HG02840 (cell line): ENCODE results near the gene GPN2.
"Not testable (repeated sequence)": the region's sequence is repeated elsewhere in the genome, so short reads cannot be mapped to it uniquely, and the experiment has no call there.

Experiments
- ATAC-seq: cut with Tn5 transposase; IDR thresholded peaks from one replicate; pipeline ENCODE4 v1.9.1; 2021; ENCODE audit warnings: mild to moderate bottlenecking, moderate library complexity, moderate number of reproducible peaks; ENCODE audit not compliant: unreplicated experiment, low FRiP score

Gene GPN2

GRCh38 chr1:26907071-26907917, 17.2 kb upstream of the GPN2 start:
- no peak for ATAC-seq

- ATAC-seq = no peak
Observed at GRCh38 chr1:26900815-26901511, 10.9 kb upstream of the GPN2 start.

- ATAC-seq = peak; percentile 90
Observed at GRCh38 chr1:26900001-26900814, 10.1 kb upstream of the GPN2 start, which contains the start of gene GPATCH3. Gene GPATCH3 (minus strand): TSS chr1:26900467. CDS start chr1:26900442, 25 bp downstream.

- no peak for ATAC-seq
Observed at GRCh38 chr1:26897351-26897750, 7.3 kb upstream of the GPN2 start.

GRCh38 chr1:26894263-26894662, 4.2 kb upstream of the GPN2 start:
- no peak for ATAC-seq

GRCh38 chr1:26890467-26890796, 349 bp upstream of the GPN2 start:
- peak; percentile 22 for ATAC-seq

- ATAC-seq = no peak
Observed at GRCh38 chr1:26888231-26888630, 1.9 kb downstream of the GPN2 start.

- no peak for ATAC-seq
Observed at GRCh38 chr1:26887125-26887524, 3.0 kb downstream of the GPN2 start.

GRCh38 chr1:26882696-26883463, 7.2 kb downstream of the GPN2 start:
- ATAC-seq = no peak

- ATAC-seq = not testable (repeated sequence)
Observed at GRCh38 chr1:26881611-26882010, 8.5 kb downstream of the GPN2 start.

- no peak for ATAC-seq
Observed at GRCh38 chr1:26879793-26880192, 10.3 kb downstream of the GPN2 start.

GRCh38 chr1:26877326-26877725, 12.8 kb downstream of the GPN2 start:
- ATAC-seq = no peak

GRCh38 chr1:26874896-26875295, 15.2 kb downstream of the GPN2 start:
- no peak for ATAC-seq

- not testable (repeated sequence) for ATAC-seq
Observed at GRCh38 chr1:26873097-26873496, 17.0 kb downstream of the GPN2 start.

- ATAC-seq = peak; percentile 93
Observed at GRCh38 chr1:26864610-26865480, 25.2 kb downstream of the GPN2 start.

GRCh38 chr1:26863685-26864077, 26.4 kb downstream of the GPN2 start:
- ATAC-seq = no peak

GRCh38 chr1:26862781-26863684, 27.1 kb downstream of the GPN2 start, which contains the start of gene SFN:
Gene SFN (plus strand): TSS chr1:26863149. CDS start chr1:26863213, 64 bp downstream.
- ATAC-seq = no peak

GRCh38 chr1:26861889-26862378, 28.1 kb downstream of the GPN2 start:
- no peak for ATAC-seq
